NCI-H1048 (cell line): Measurements from ENCODE around the gene OGDH.

Source experiments
- DNase-seq: peaks from one replicate; lab custom pipeline; 2025; lab: John Stamatoyannopoulos, UW

OGDH gene

GRCh38 chr7:44618045-44618444 lies 11.6 kb downstream of the OGDH start:
- DNase-seq, result no peak

GRCh38 chr7:44618753-44619152 lies 12.3 kb downstream of the OGDH start:
- DNase-seq, result no peak

- DNase-seq, result no peak
Observed at GRCh38 chr7:44621034-44621749, 14.8 kb downstream of the OGDH start.

GRCh38 chr7:44621750-44622103 lies 15.3 kb downstream of the OGDH start:
- DNase-seq, result no peak

- DNase-seq, result no peak
Observed at GRCh38 chr7:44622342-44623151, 16.1 kb downstream of the OGDH start.

GRCh38 chr7:44624318-44624717 lies 17.9 kb downstream of the OGDH start:
- DNase-seq, result no peak

GRCh38 chr7:44625526-44626471 lies 19.4 kb downstream of the OGDH start:
- DNase-seq, result no peak

GRCh38 chr7:44626620-44627019 lies 20.2 kb downstream of the OGDH start:
- no peak for DNase-seq

- DNase-seq, result no peak
Observed at GRCh38 chr7:44629829-44630522, 23.5 kb downstream of the OGDH start.

- no peak for DNase-seq
Observed at GRCh38 chr7:44630792-44631457, 24.5 kb downstream of the OGDH start.

GRCh38 chr7:44631458-44632115 lies 25.2 kb downstream of the OGDH start:
- DNase-seq, result no peak

- DNase-seq, result no peak
Observed at GRCh38 chr7:44632196-44632595, 25.8 kb downstream of the OGDH start.

- no peak for DNase-seq
Observed at GRCh38 chr7:44633254-44634186, 27.1 kb downstream of the OGDH start.

GRCh38 chr7:44634187-44634838 lies 27.9 kb downstream of the OGDH start:
- no peak for DNase-seq

- DNase-seq, result no peak
Observed at GRCh38 chr7:44634839-44635591, 28.6 kb downstream of the OGDH start.

- no peak for DNase-seq
Observed at GRCh38 chr7:44636041-44636584, 29.7 kb downstream of the OGDH start.

GRCh38 chr7:44636926-44637325 lies 30.5 kb downstream of the OGDH start:
- no peak for DNase-seq
